GM12892 (cell line): ENCODE results near the gene RASGRP1.

ENCODE experiments used
- POLR2A ChIP-seq: IDR thresholded peaks from 2 replicates; pipeline ENCODE4 v1.6.1; 2011; ENCODE audit warnings: low read depth, low read length, control low read depth
- POLR2AphosphoS5 ChIP-seq: IDR thresholded peaks from 2 replicates; pipeline ENCODE4 v1.6.1; 2011; ENCODE audit warnings: low read depth, low read length, control low read depth
- TAF1 ChIP-seq: IDR thresholded peaks from 2 replicates; pipeline ENCODE4 v1.6.1; 2011; ENCODE audit warnings: low read depth, mild to moderate bottlenecking, control low read depth, low read length, borderline replicate concordance

DNA sequence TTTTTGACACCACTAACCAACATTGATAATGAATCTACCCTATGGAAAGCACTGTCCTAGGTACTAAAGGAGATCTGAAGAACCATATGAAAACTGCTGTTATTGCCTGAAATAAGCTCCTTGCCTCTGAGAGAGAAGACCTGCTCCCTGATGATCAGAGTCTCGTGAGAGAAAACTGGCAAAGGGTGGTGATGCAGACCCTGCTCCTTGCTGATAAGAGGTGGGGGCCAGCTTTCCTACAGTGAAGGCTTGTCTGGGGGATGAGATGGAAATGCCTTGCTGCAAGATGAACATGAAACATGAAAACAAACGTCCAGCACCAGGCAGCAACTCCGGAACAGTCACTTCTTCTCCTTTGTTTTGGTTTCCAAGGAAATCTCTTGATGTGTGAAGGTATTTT is 31.9 kb downstream of the RASGRP1 start:
- TF ChIP-seq POLR2A = no peak
- no peak for TF ChIP-seq POLR2AphosphoS5
- TF ChIP-seq TAF1 = no peak
